ENCODE data around the gene RFTN2. TPM values are rescaled to one million over a fixed set of nuclear protein-coding genes. Genes with fewer than 3 reads are reported as not detected.

The RFTN2 gene
- total RNA-seq, 1 donor: 14.5 TPM

DNA sequence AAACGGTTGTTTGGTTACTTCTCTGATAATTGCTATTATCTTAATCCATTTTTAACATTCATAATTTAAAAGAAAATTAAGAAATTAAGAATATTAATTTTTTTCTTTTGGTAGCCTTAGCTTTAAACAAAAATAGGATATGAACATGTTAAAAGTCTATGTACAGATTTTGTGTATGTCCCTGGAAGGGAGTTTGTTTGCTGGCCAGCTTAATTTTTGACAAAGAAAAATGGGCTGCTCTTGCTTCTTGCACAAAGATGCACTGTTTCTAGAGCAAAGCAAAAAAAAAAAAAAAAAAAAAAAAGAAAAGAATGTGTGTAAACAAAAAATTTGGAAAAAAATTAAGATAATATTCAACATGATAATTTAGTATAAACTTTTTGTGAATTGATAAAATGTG is 1.3 kb downstream of the RFTN2 start:
- TF ChIP-seq, protein P1, sequence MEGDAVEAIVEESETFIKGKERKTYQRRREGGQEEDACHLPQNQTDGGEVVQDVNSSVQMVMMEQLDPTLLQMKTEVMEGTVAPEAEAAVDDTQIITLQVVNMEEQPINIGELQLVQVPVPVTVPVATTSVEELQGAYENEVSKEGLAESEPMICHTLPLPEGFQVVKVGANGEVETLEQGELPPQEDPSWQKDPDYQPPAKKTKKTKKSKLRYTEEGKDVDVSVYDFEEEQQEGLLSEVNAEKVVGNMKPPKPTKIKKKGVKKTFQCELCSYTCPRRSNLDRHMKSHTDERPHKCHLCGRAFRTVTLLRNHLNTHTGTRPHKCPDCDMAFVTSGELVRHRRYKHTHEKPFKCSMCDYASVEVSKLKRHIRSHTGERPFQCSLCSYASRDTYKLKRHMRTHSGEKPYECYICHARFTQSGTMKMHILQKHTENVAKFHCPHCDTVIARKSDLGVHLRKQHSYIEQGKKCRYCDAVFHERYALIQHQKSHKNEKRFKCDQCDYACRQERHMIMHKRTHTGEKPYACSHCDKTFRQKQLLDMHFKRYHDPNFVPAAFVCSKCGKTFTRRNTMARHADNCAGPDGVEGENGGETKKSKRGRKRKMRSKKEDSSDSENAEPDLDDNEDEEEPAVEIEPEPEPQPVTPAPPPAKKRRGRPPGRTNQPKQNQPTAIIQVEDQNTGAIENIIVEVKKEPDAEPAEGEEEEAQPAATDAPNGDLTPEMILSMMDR (IDR thresholded peaks at IDR 0.05; ENCODE audit: extremely low read depth, low read depth, low read length): no peak
- H3K4me1 ChIP-seq (ENCODE audit: insufficient read depth, low read length): peaks cover 3% of the 10 kb centered on the region
- H3K36me3 ChIP-seq (ENCODE audit: insufficient read depth, low read length): no peaks in the 10 kb centered on the region
- H3K4me3 ChIP-seq (ENCODE audit: insufficient read depth, low read length): no peak overlapping the region
- H3K79me2 ChIP-seq (ENCODE audit: insufficient read depth, low read length): no peaks in the 10 kb centered on the region
- DNase-seq (ENCODE audit: insufficient read length, low spot score, missing footprints): no peak
- H3K9me3 ChIP-seq (ENCODE audit: low read depth, low read length): no peaks in the 10 kb centered on the region
- no peak overlapping the region for H2AFZ ChIP-seq (ENCODE audit: low read length)
- no peaks in the 10 kb centered on the region for H3K27me3 ChIP-seq (ENCODE audit: insufficient read depth, low read length)
- H3K27ac ChIP-seq (ENCODE audit: low read depth, low read length): no peak overlapping the region
- H3K4me2 ChIP-seq (ENCODE audit: insufficient read depth, low read length): peak overlapping the region; percentile 95
- H4K20me1 ChIP-seq (ENCODE audit: insufficient read depth, low read length): no peaks in the 10 kb centered on the region

DNA sequence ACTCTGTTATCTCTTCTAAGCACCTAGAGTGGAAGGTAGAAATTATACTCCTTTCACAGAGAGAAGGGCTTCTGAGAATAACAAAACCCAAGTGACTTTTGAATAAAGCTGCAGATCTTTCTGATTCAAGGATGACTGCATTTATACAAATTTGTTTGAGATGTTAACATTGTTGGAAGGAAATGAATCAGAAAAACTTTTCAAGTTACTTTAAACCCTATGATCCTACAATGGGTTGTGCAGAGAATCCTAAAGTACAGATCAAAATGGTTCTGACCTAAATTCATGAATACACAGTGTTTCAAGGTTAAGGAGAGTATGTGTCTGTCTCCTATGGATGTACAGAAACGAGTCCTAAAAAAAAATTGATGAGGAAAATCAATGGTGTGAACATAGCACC is 1.8 kb downstream of the RFTN2 start:
- Histone ChIP-seq H2AFZ (ENCODE audit: low read length) (peak overlapping the region; percentile 71), H3K4me1 (ENCODE audit: insufficient read depth, low read length) (peaks cover 3% of the 10 kb centered on the region), H3K27me3 (ENCODE audit: insufficient read depth, low read length) (no peaks in the 10 kb centered on the region), H3K36me3 (ENCODE audit: insufficient read depth, low read length) (no peaks in the 10 kb centered on the region), H4K20me1 (ENCODE audit: insufficient read depth, low read length) (no peaks in the 10 kb centered on the region), H3K4me2 (ENCODE audit: insufficient read depth, low read length) (peak overlapping the region; percentile 95), H3K9me3 (ENCODE audit: low read depth, low read length) (no peaks in the 10 kb centered on the region), H3K4me3 (ENCODE audit: insufficient read depth, low read length) (peak overlapping the region; percentile 31), H3K79me2 (ENCODE audit: insufficient read depth, low read length) (no peaks in the 10 kb centered on the region), H3K27ac (ENCODE audit: low read depth, low read length) (no peak overlapping the region)
- TF ChIP-seq, protein P1 (IDR thresholded peaks at IDR 0.05; ENCODE audit: extremely low read depth, low read depth, low read length): no peak
- no peak for DNase-seq (ENCODE audit: insufficient read length, low spot score, missing footprints)

DNA sequence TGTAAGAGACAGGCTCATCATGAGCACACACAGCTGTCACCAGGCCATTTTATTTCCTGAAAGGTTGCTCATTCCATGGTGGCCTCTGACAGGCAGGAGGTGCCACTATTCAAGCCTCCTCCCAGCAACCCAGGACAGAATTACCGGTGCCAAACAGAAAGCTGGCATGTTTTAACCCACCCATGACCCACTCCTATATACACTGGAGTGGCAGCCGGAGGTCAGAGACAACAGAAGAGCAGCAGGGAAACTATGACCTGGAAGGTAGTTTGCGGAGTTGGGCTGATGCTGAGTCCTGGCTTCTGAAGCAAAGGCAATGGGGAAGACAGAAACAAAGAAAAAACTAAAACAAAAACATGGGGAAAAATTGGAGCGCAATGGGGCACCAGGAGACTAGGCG is 2.3 kb downstream of the RFTN2 start:
- Histone ChIP-seq H3K4me2 (ENCODE audit: insufficient read depth, low read length) (peak overlapping the region; percentile 95), H3K36me3 (ENCODE audit: insufficient read depth, low read length) (no peaks in the 10 kb centered on the region), H3K9me3 (ENCODE audit: low read depth, low read length) (no peaks in the 10 kb centered on the region), H3K27me3 (ENCODE audit: insufficient read depth, low read length) (no peaks in the 10 kb centered on the region), H3K4me1 (ENCODE audit: insufficient read depth, low read length) (peaks cover 3% of the 10 kb centered on the region), H4K20me1 (ENCODE audit: insufficient read depth, low read length) (no peaks in the 10 kb centered on the region), H3K27ac (ENCODE audit: low read depth, low read length) (no peak overlapping the region), H2AFZ (ENCODE audit: low read length) (peak overlapping the region; percentile 71), H3K79me2 (ENCODE audit: insufficient read depth, low read length) (no peaks in the 10 kb centered on the region), H3K4me3 (ENCODE audit: insufficient read depth, low read length) (peak overlapping the region; percentile 31)
- TF ChIP-seq, protein P1 (IDR thresholded peaks at IDR 0.05; ENCODE audit: extremely low read depth, low read depth, low read length): no peak
- DNase-seq (ENCODE audit: insufficient read length, low spot score, missing footprints): no peak

DNA sequence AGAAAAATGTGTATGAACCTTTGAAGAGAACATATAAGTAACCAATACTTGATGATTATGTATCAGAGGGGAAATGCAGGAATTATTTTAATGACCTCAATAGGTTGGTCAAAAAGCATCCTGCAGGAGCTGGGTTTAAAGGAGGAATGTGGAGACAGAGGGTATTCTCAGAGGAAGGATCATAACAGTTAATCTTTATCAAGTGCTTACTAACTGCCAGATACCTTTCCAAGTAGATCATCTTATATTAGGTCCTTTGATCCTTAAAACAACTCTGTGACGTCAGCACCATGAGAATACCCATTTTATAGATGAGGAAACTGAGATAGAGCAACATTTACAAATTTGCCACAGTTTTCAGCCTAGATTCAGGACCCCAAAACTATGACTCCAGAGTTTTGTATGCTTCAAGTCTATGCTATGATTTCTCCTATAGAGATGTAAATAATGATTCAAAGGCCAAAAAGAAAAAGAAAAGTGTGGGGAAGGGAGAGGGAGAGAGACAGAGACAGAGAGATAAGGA is 3.0 kb downstream of the RFTN2 start:
- H3K4me3 ChIP-seq (ENCODE audit: insufficient read depth, low read length): no peak overlapping the region
- H3K27me3 ChIP-seq (ENCODE audit: insufficient read depth, low read length): no peaks in the 10 kb centered on the region
- H2AFZ ChIP-seq (ENCODE audit: low read length): no peak overlapping the region
- no peaks in the 10 kb centered on the region for H3K36me3 ChIP-seq (ENCODE audit: insufficient read depth, low read length)
- TF ChIP-seq, protein P1 (IDR thresholded peaks at IDR 0.05; ENCODE audit: extremely low read depth, low read depth, low read length): no peak
- no peaks in the 10 kb centered on the region for H3K9me3 ChIP-seq (ENCODE audit: low read depth, low read length)
- H3K4me1 ChIP-seq (ENCODE audit: insufficient read depth, low read length): peaks cover 3% of the 10 kb centered on the region
- no peak for DNase-seq (ENCODE audit: insufficient read length, low spot score, missing footprints)
- H4K20me1 ChIP-seq (ENCODE audit: insufficient read depth, low read length): no peaks in the 10 kb centered on the region
- H3K27ac ChIP-seq (ENCODE audit: low read depth, low read length): no peak overlapping the region
- H3K79me2 ChIP-seq (ENCODE audit: insufficient read depth, low read length): no peaks in the 10 kb centered on the region
- H3K4me2 ChIP-seq (ENCODE audit: insufficient read depth, low read length): no peak overlapping the region

Data from osteoblast (primary cell).